Uterus (tissue), 4 donors: ENCODE measurements around the gene SHROOM3. TPM values are rescaled to one million over a fixed set of nuclear protein-coding genes. Genes with fewer than 3 reads are reported as not detected.

Experiments
- DNase-seq, 2 donors: peaks; one replicate each; pipeline ENCODE4 v3.0.0-alpha.2; 2019 to 2020
- H3K27ac ChIP-seq, 2 donors: fragments of 200-600 bp; sonication (generic); 1 replicate in 1 of 2; 2 replicates in 1 of 2; pipeline ENCODE4 v1.5.1; 2016 to 2018
- H3K27me3 ChIP-seq, 2 donors: fragments of 200-600 bp; sonication (generic); one replicate each; pipeline ENCODE4 v1.5.1; 2018 to 2019; ENCODE audit warnings: control low read depth in 1 of 2
- H3K36me3 ChIP-seq, 2 donors: fragments of 200-600 bp; sonication (generic); one replicate each; pipeline ENCODE4 v1.5.1; 2019; ENCODE audit warnings: control low read depth in 1 of 2
- H3K4me1 ChIP-seq, 2 donors: fragments of 200-600 bp; sonication (generic); one replicate each; pipeline ENCODE4 v1.5.1; 2018 to 2019; ENCODE audit warnings: control low read depth in 1 of 2
- H3K4me3 ChIP-seq, 2 donors: fragments of 200-600 bp; sonication (generic); 1 replicate in 1 of 2; 2 replicates in 1 of 2; pipeline ENCODE4 v1.5.1; 2018 to 2019; ENCODE audit warnings: mild to moderate bottlenecking in 1 of 2
- H3K9me3 ChIP-seq, 2 donors: fragments of 200-600 bp; sonication (generic); one replicate each; pipeline ENCODE4 v1.5.1; 2019; ENCODE audit warnings: control low read depth in 1 of 2
- POLR2A ChIP-seq, 2 donors: fragments of 450-650 bp; IDR thresholded peaks; one replicate each; pipeline ENCODE4 v1.6.1; 2016; ENCODE audit warnings: antibody characterized with exemption in 2 of 2, mild to moderate bottlenecking in 1 of 2, moderate library complexity in 1 of 2
- intact Hi-C: fragments of 100-400 bp; cut with DNase I; formaldehyde crosslinking; loops from one replicate; pipeline ENCODE4 v1.15.1; 2023; ENCODE audit warnings: low total_unique reads
- total RNA-seq, 4 donors: library from RNA; depleted of rRNA in 3 of 4; stranded (reverse); fragments of >200 nt in 3 of 4; gene quantifications; one replicate each; pipeline versions ENCODE4 v1.1.0 to v1.2.4, GENCODE V29; 2014 to 2023
- TF ChIP-seq, protein P1 (sequence below), 4 experiments: fragments of 200-600 bp in 2 of 4; fragments of 450-650 bp in 2 of 4; sonication (generic) in 2 of 4; IDR thresholded peaks; one replicate each; pipeline ENCODE4 v1.5.1; 2016 to 2019; ENCODE audit warnings: antibody characterized with exemption in 4 of 4, mild to moderate bottlenecking in 2 of 4, moderate library complexity in 1 of 4
- donor health status: DM: yes; HTN: yes; CAD: no.

Gene SHROOM3
- total RNA-seq, 4 donors from 2014 or later, result 1.5 to 24.1 (median 3.4) TPM

- H3K27ac ChIP-seq, result no peak overlapping the region
- intact Hi-C loops, result no loop called here
- DNase-seq, result no peak
Observed at GRCh38 chr4:76488455-76488854, 53.4 kb downstream of the SHROOM3 start.

GRCh38 chr4:76488888-76489685 is 54.1 kb downstream of the SHROOM3 start:
- H3K27ac ChIP-seq, result no peak overlapping the region

More at GRCh38 chr4:76488455-76488854, 53.4 kb downstream of the SHROOM3 start:
- TF ChIP-seq POLR2A (IDR thresholded peaks at IDR 0.05), result no peak
- TF ChIP-seq, protein P1, sequence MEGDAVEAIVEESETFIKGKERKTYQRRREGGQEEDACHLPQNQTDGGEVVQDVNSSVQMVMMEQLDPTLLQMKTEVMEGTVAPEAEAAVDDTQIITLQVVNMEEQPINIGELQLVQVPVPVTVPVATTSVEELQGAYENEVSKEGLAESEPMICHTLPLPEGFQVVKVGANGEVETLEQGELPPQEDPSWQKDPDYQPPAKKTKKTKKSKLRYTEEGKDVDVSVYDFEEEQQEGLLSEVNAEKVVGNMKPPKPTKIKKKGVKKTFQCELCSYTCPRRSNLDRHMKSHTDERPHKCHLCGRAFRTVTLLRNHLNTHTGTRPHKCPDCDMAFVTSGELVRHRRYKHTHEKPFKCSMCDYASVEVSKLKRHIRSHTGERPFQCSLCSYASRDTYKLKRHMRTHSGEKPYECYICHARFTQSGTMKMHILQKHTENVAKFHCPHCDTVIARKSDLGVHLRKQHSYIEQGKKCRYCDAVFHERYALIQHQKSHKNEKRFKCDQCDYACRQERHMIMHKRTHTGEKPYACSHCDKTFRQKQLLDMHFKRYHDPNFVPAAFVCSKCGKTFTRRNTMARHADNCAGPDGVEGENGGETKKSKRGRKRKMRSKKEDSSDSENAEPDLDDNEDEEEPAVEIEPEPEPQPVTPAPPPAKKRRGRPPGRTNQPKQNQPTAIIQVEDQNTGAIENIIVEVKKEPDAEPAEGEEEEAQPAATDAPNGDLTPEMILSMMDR (IDR thresholded peaks at IDR 0.05), result no peak
- Histone ChIP-seq H3K27me3 (no peaks in the 10 kb centered on the region), H3K36me3 (no peaks in the 10 kb centered on the region), H3K4me1 (no peaks in the 10 kb centered on the region), H3K9me3 (no peaks in the 10 kb centered on the region), H3K4me3 (no peak overlapping the region)

GRCh38 chr4:76489686-76490161 is 54.7 kb downstream of the SHROOM3 start:
- no peak overlapping the region for H3K4me3 ChIP-seq
- no peak overlapping the region for H3K27ac ChIP-seq
- intact Hi-C loops, result no loop called here
- H3K27me3 ChIP-seq, result no peaks in the 10 kb centered on the region
- no peaks in the 10 kb centered on the region for H3K4me1 ChIP-seq
- no peaks in the 10 kb centered on the region for H3K9me3 ChIP-seq
- TF ChIP-seq, protein P1 (IDR thresholded peaks at IDR 0.05), result no peak
- TF ChIP-seq POLR2A (IDR thresholded peaks at IDR 0.05), result no peak
- no peaks in the 10 kb centered on the region for H3K36me3 ChIP-seq
- no peak for DNase-seq

More at GRCh38 chr4:76488888-76489685, 54.1 kb downstream of the SHROOM3 start:
- DNase-seq, result no peak
- Histone ChIP-seq H3K9me3 (no peaks in the 10 kb centered on the region), H3K27me3 (no peaks in the 10 kb centered on the region), H3K4me1 (no peaks in the 10 kb centered on the region), H3K4me3 (no peak overlapping the region), H3K36me3 (no peaks in the 10 kb centered on the region)
- intact Hi-C loops, result no loop called here
- TF ChIP-seq, protein P1 (IDR thresholded peaks at IDR 0.05), result no peak
- TF ChIP-seq POLR2A (IDR thresholded peaks at IDR 0.05), result no peak

GRCh38 chr4:76492055-76492454 is 57.0 kb downstream of the SHROOM3 start:
- Histone ChIP-seq H3K9me3 (no peaks in the 10 kb centered on the region), H3K36me3 (no peaks in the 10 kb centered on the region), H3K4me1 (no peaks in the 10 kb centered on the region), H3K4me3 (no peak overlapping the region), H3K27ac (no peak overlapping the region), H3K27me3 (no peaks in the 10 kb centered on the region)
- intact Hi-C loops, result no loop called here
- DNase-seq, result no peak
- TF ChIP-seq, protein P1 (IDR thresholded peaks at IDR 0.05), result no peak
- no peak for TF ChIP-seq POLR2A (IDR thresholded peaks at IDR 0.05)

- no peak for DNase-seq
- H3K27me3 ChIP-seq, result no peaks in the 10 kb centered on the region
- no peaks in the 10 kb centered on the region for H3K4me1 ChIP-seq
- no peak overlapping the region for H3K27ac ChIP-seq
- no peaks in the 10 kb centered on the region for H3K36me3 ChIP-seq
- H3K9me3 ChIP-seq, result no peaks in the 10 kb centered on the region
- TF ChIP-seq POLR2A (IDR thresholded peaks at IDR 0.05), result no peak
- TF ChIP-seq, protein P1 (IDR thresholded peaks at IDR 0.05), result no peak
- H3K4me3 ChIP-seq, result no peak overlapping the region
- intact Hi-C loops, result no loop called here
Observed at GRCh38 chr4:76494243-76494642, 59.2 kb downstream of the SHROOM3 start.
